WERI-Rb-1 (cell line): ENCODE data around the gene PIRT.

Experiments
- DNase-seq: peaks from one replicate; pipeline ENCODE4 v3.0.0-alpha.2; 2020
- H3K27ac ChIP-seq: fragments of 250-450 bp; sonication (Bioruptor Pico); 2 replicates; pipeline ENCODE4 v1.5.1; 2020; ENCODE audit warnings: mild to moderate bottlenecking, moderate library complexity
- H3K27me3 ChIP-seq: fragments of 250-450 bp; sonication (Bioruptor Pico); 2 replicates; pipeline ENCODE4 v1.5.1; 2021; ENCODE audit warnings: mild to moderate bottlenecking, low read depth, moderate library complexity; ENCODE audit not compliant: insufficient read depth, severe bottlenecking
- H3K36me3 ChIP-seq: fragments of 250-450 bp; sonication (Bioruptor Pico); 2 replicates; pipeline ENCODE4 v1.5.1; 2020; ENCODE audit warnings: mild to moderate bottlenecking, moderate library complexity
- H3K4me3 ChIP-seq: 2 replicates; pipeline ENCODE4 v1.5.1; 2011; ENCODE audit warnings: low read depth, mild to moderate bottlenecking, control low read depth, low read length
- H3K9me3 ChIP-seq: fragments of 250-450 bp; sonication (Bioruptor Pico); 2 replicates; pipeline ENCODE4 v1.5.1; 2021; ENCODE audit warnings: mild to moderate bottlenecking, moderate library complexity; ENCODE audit not compliant: severe bottlenecking
- CTCF ChIP-seq: IDR thresholded peaks from 2 replicates; pipeline ENCODE4 v1.5.1; 2011; ENCODE audit warnings: low read depth, mild to moderate bottlenecking, control low read depth, inconsistent platforms, low read length

The PIRT gene

GRCh38 chr17:10798332-10798749 is 39.5 kb downstream of the PIRT start:
- Histone ChIP-seq H3K27ac (no peak overlapping the region), H3K27me3 (no peaks in the 10 kb centered on the region), H3K9me3 (no peaks in the 10 kb centered on the region), H3K36me3 (no peaks in the 10 kb centered on the region), H3K4me3 (no peak overlapping the region)
- no peak for TF ChIP-seq CTCF
- DNase-seq: no peak

- no peak for TF ChIP-seq CTCF
- H3K27ac ChIP-seq: no peak overlapping the region
- no peaks in the 10 kb centered on the region for H3K36me3 ChIP-seq
- no peaks in the 10 kb centered on the region for H3K9me3 ChIP-seq
- no peaks in the 10 kb centered on the region for H3K27me3 ChIP-seq
- H3K4me3 ChIP-seq: no peak overlapping the region
- DNase-seq: no peak
Observed at GRCh38 chr17:10797476-10798328, 40.2 kb downstream of the PIRT start.

GRCh38 chr17:10793816-10794215 is 44.1 kb downstream of the PIRT start:
- no peak for TF ChIP-seq CTCF
- Histone ChIP-seq H3K4me3 (no peak overlapping the region), H3K9me3 (no peaks in the 10 kb centered on the region), H3K27ac (no peak overlapping the region), H3K36me3 (no peaks in the 10 kb centered on the region), H3K27me3 (no peaks in the 10 kb centered on the region)
- DNase-seq: no peak

GRCh38 chr17:10793256-10793655 is 44.6 kb downstream of the PIRT start:
- H3K27me3 ChIP-seq: no peaks in the 10 kb centered on the region
- no peak overlapping the region for H3K4me3 ChIP-seq
- H3K9me3 ChIP-seq: no peaks in the 10 kb centered on the region
- H3K36me3 ChIP-seq: no peaks in the 10 kb centered on the region
- TF ChIP-seq CTCF: no peak
- DNase-seq: no peak
- no peak overlapping the region for H3K27ac ChIP-seq

- Histone ChIP-seq H3K27ac (no peak overlapping the region), H3K27me3 (no peaks in the 10 kb centered on the region), H3K36me3 (no peaks in the 10 kb centered on the region), H3K9me3 (no peaks in the 10 kb centered on the region), H3K4me3 (no peak overlapping the region)
- no peak for DNase-seq
- TF ChIP-seq CTCF: no peak
Observed at GRCh38 chr17:10792151-10792550, 45.7 kb downstream of the PIRT start.
